Peyer's patch (tissue), 4 donors: Measurements from ENCODE around the gene HLA-DOA.
A peak's percentile ranks its signal among the peaks of the same experiment; 100 is the strongest.

Experiments
- POLR2A ChIP-seq, 2 donors: fragments of 450-650 bp; IDR thresholded peaks; one replicate each; pipeline ENCODE4 v1.5.1; 2017; ENCODE audit warnings: antibody characterized with exemption in 2 of 2, mild to moderate bottlenecking in 2 of 2, moderate library complexity in 2 of 2
- TF ChIP-seq, protein P1 (sequence below), 6 experiments: fragments of 450-650 bp in 4 of 6; fragments of 200-600 bp in 2 of 6; sonication (generic) in 1 of 6; IDR thresholded peaks; one replicate each; pipeline ENCODE4 v1.5.1; 2017 to 2019; ENCODE audit warnings: antibody characterized with exemption in 6 of 6, mild to moderate bottlenecking in 3 of 6, moderate library complexity in 1 of 6

DNA sequence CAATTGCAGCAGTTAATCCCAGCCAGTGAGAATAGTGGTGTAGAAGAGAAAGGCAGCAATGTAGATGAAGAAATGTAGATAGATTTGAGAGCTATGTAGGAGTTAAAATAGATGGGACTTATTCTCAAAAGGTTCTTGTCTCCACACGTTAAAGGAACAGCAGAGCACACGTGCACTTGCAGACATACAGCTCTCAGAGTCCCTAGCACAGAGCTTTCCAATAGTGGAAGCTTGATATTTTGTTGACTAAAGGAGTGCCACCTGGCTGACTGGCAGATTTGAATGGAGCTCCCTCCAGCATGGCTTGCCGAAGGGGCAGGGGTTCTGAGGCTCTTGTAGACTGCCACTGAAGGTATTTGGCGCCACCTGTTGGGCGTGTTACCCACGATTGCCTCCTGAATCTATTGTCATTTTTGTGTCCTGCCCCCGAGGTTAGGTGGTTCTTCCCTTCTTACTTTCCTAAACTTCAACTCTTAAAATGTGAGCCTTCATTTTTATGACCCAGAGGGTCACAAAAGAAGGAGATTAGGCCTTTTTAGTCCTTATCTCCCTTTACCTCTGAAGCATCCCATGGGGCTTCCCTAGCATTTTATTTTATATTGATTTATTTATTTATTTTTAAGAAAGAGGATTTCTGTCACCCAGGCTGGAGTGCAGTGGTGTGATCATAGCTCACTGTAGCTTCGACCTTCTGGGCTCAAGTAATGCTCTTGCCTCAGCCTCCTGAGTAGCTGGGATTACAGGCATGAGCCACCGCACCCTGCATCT lies 24.6 kb downstream of the HLA-DOA start:
- TF ChIP-seq, protein P1, sequence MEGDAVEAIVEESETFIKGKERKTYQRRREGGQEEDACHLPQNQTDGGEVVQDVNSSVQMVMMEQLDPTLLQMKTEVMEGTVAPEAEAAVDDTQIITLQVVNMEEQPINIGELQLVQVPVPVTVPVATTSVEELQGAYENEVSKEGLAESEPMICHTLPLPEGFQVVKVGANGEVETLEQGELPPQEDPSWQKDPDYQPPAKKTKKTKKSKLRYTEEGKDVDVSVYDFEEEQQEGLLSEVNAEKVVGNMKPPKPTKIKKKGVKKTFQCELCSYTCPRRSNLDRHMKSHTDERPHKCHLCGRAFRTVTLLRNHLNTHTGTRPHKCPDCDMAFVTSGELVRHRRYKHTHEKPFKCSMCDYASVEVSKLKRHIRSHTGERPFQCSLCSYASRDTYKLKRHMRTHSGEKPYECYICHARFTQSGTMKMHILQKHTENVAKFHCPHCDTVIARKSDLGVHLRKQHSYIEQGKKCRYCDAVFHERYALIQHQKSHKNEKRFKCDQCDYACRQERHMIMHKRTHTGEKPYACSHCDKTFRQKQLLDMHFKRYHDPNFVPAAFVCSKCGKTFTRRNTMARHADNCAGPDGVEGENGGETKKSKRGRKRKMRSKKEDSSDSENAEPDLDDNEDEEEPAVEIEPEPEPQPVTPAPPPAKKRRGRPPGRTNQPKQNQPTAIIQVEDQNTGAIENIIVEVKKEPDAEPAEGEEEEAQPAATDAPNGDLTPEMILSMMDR (IDR thresholded peaks at IDR 0.05) = peak; percentile 74 to 93 (median 89)
- TF ChIP-seq POLR2A (IDR thresholded peaks at IDR 0.05) = no peak
